Measurements from ENCODE around the gene KITLG.
"Not testable (repeated sequence)": the region's sequence is repeated elsewhere in the genome, so short reads cannot be mapped to it uniquely, and the experiment has no call there.

Gene KITLG, protein sequence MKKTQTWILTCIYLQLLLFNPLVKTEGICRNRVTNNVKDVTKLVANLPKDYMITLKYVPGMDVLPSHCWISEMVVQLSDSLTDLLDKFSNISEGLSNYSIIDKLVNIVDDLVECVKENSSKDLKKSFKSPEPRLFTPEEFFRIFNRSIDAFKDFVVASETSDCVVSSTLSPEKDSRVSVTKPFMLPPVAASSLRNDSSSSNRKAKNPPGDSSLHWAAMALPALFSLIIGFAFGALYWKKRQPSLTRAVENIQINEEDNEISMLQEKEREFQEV

GRCh38 chr12:88580051-88580871 is at the start of gene KITLG:
Gene KITLG (minus strand): TSS chr12:88580471. CDS start chr12:88580278, 193 bp downstream.
- DNase-seq: peak; percentile 48 to 53

DNA sequence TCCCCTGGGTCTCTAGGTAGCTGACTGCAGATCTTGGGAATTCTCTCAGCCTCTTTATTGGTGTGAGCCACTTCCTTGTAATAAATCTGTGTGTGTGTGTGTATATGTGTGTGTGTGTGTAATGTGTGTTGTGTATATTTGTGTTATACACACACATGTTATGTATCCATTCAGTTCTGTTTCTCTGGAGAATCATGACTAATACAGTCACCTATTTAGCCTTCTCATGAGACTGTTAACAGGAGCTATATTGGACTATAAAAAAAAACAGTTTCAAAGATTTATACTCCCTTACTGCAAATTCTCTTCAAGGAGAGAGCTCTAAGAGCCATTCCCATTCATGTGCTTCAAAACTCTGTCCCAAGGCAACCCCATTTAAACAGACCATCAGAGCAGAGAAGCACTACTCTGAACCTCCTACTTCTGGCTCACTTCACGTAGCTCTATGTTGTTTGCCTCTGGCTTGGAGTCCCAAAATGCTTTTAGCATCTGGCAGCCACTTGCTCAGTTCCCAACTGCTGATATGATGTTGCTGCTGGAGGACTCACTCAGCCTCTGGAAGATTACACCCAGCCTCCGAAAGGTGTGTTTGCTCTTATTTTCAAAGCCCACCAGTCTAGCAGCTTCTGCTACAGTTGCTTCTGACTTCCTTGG is 48.7 kb upstream of the KITLG start:
- DNase-seq: no peak

DNA sequence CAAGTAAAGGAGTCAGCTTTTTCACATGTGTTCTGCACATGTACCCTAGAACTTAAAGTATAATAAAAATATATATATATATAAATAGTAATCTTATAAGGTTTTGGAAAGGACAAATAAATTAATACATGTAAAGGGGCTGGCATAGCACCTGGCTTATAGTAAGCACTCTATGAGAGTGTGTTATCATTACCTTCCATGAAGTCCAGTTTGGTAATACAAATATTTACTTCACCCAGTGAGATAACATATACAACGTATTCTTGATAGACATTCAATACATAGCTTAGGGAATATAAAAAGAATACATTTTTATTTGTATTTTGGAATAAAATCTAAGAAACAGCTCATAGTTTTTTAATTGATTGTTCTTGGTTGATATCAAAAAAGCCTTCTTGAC is 47.8 kb upstream of the KITLG start:
- not testable (repeated sequence) for DNase-seq

- no peak for DNase-seq
These were observed 47.2 kb upstream of the KITLG start for GRCh38 chr12:88627501-88627900.

- DNase-seq: no peak
These were observed 45.1 kb upstream of the KITLG start for GRCh38 chr12:88625356-88625755.

GRCh38 chr12:88624911-88625310 is 44.6 kb upstream of the KITLG start:
- no peak for DNase-seq

DNA sequence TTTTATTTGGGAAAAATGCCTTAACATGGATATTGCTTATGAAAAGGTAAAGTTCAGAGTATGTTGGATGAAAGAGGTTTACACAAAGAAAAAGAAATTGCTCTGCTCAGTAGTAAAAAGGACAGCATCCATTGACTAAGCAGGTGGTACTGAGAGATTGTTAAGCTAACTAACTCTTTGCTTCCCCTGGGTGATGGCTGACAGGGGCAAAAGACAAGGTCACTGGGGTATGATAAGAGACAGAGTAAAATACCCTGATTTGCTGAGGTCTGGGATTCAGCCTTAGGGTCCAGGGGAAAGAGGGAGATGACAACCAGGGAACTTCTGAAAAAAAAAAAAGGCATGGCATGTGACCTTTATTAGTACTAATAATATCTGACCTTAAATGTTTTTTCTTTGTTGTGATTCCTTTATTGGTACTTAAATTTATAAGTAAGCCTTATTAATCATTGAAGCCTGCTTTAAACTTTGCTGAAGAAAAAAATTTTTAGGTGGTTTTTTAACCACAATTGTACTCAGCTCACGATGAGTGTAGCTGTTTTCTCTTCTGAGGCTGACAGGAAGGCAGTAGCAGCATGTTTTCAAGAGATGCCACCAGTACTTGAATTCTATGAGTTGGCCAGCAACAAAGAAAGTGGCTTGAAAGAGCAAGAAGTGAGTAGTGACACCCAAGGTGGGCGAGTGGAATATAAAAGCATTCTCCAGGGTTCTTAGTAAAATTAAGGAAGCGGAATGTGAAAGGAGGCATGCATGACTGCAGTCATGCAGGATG is 43.7 kb upstream of the KITLG start:
- no peak for DNase-seq

DNA sequence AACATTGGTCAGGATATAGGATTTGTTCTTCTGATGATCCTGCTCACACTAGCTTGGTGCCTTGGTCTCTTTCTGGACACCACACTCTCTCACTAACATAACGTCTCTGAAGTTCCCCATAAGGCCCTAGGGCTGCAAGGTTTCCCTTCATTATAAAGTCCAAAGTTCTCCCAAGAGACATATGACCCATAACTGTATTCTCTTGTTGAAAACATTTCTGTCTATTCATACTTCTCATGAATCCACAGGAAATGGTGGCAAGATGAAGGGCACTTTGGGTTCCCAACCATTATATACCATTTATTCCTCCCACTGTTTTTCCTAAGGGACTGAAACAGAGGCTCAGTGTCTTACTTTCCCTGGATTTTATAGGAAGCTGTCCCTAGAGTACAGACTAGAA is 37.1 kb upstream of the KITLG start:
- no peak for DNase-seq

- no peak for DNase-seq
These were observed 35.2 kb upstream of the KITLG start for GRCh38 chr12:88615490-88615889.

DNA sequence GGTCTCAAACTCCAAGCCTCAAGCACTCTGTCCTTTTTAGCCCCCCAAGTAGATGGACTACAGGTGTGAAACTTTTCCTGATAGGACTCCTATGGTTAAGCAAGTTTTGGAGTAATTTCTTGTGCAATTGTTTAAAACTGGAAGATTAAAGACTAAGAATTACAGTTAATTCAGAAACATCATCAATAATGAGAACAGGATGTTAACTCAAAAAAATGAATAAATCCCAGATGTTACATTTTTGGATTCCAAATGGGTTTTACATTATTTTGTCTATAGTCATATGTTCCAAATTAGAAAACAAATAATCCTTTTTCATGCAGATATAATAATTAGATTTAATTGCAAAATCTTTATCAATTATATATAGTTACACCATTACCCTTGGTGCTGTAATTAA is 24.4 kb upstream of the KITLG start:
- DNase-seq: no peak

DNA sequence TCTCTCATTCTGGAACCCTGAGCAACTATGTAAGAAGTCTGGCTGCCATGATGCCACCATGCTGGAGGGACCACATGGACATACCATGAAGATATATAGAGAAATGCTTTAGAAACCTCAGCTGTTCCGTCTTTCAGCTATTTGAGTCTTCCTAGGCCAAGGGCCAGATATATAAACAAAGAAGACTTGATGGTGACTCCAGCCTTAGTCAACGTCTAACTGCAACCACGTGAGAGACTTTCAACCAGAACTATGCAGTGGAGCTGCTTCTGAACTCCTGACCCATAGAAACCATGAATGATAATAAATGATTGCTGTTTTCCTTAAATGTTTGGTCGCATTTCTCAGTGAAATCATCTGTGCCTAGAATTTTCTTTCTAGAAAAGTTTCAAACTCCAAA is 20.0 kb upstream of the KITLG start:
- no peak for DNase-seq

GRCh38 chr12:88597365-88597764 is 17.1 kb upstream of the KITLG start:
- no peak for DNase-seq

DNA sequence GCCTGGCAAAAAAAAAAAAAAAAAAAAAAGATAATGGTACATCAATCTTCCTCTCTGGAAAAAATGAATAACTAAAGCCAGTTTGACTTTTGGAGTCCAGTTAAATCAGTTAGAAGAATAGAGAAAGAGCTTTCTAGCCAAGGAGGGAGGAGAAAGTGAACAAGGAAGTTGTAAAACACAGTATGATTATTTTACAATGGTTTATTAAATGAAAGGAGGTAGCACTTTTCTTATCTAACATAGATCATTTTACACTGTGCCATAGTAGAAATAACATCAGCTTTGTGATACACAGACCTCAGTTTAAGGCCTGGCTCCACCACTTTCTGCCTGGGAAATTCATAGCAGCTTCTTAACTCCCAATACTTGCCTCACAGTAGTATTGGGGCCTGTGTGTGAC is 15.4 kb upstream of the KITLG start:
- DNase-seq: no peak

- no peak for DNase-seq
These were observed 14.5 kb upstream of the KITLG start for GRCh38 chr12:88594780-88595179.

DNA sequence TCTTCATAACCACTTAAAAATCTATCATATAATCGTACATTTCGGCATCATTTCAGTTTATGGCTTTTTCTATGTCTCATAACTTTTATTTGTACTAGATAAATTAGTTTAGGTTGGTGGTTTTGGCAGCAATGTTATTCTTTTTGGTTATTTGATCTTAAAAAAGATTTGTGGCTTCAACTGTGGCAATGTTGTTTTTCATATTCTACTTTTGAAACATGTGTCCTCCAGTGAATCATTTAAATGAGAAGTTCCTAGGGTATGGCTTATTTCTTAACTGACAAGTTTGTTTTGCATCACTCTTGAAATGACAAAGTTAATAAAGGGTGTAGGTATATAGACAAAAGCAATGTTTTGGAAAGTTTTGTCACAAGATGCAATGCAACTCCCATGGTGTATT is 11.1 kb upstream of the KITLG start:
- no peak for DNase-seq

DNA sequence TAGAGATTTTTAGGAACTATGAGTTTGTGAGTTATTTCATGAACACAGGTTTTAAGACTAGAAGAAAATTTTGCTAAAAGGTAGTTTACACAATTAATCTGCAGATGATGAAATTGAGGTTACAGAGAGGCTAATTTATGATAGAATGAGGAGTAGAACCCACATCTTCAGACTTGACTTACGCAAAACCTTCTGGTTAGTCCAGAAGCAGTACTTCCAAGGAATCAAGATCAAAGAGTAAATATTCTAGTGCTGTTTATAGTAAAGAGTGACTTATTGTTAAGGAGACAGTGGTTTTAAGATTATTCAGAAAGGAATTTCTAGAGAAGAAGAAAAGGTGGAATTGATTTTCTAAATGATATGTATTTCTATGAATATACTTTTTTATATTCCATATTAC is 10.6 kb upstream of the KITLG start:
- DNase-seq: no peak

GRCh38 chr12:88585077-88585476 is 4.8 kb upstream of the KITLG start:
- no peak for DNase-seq

GRCh38 chr12:88579601-88580050 is 645 bp downstream of the KITLG start:
- peak in 1 of 2 donors; percentile 33 for DNase-seq

DNA sequence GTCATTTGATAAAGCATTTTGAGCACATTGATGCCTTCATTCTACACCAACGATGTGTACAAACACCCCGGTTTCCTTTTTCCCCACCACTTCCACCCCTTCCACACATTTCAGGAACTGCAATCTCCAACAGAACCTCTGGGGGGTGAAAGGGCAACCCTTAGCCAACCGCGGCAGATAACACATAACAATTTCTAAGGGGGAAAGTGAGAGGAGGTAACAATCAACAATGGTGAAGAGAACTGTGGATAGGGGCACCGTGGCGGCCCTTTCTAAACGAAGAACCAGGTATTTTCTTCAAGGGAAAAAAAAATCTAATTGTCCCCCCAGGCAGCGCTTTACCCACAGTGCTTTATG is 1.1 kb downstream of the KITLG start:
- no peak for DNase-seq

DNA sequence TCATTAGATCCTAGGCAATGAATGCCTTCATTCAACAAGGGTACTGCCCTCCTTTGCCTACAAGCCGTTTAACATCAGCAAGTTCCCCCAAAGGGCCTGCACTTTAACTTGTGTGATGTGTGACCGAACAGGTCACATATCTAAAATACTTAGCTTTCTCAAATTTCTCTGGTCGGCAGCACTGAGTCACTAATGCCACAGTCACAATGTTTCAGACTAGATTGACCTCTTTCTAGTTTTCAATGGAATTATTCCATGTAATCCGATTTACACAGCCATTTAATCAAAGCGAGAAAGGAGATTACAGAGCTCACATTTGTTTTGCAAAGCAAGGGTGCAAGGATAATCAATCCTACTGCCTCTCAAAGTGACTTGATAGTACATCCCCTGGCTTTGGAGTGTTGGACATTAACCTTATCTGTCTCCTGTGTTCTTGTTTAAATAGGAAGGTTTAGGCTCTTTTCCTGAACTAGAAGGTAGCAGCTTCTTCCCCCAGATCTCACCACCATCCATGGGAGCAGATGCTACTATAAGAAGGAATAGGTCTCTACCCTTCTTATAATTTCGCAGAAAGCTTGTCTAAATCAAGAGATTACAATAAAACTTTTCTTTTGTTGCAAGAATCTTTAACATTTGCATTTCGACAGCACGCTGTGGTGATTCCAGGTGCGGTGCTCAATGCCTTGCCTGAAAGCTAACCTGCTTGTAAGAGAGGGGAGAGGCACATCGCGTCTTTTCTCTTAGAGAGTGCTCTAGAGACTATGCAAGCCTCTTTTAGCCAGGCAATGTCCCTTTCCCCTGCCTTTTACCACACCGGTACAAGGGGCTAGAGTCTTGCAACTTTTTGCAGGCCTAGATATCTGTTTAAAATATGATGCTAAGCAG is 1.8 kb downstream of the KITLG start:
- no peak for DNase-seq

GRCh38 chr12:88577537-88577936 is 2.7 kb downstream of the KITLG start:
- DNase-seq: no peak

GRCh38 chr12:88576866-88577265 is 3.4 kb downstream of the KITLG start:
- DNase-seq: no peak
